Measurements from ENCODE around the gene LRRTM4.

DNA sequence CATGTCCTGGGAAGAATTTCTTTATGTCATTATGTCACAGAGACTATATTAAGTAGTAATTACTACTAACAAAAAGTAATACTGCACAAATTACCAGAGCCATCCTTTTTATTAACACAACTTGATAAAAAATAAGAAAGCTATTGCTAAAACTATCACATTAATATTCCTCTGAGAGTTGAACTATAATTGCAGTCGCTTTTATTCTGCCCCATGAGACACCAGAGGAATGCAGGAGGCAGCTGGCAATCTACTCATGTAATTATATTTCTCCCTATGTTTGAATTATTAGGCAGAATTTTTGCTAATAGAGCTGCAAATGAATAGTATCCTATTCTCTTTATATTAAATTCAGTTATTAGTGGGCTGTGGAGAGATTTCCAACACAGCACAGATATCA is 220.7 kb downstream of the LRRTM4 start:
- TF ChIP-seq, protein P1, sequence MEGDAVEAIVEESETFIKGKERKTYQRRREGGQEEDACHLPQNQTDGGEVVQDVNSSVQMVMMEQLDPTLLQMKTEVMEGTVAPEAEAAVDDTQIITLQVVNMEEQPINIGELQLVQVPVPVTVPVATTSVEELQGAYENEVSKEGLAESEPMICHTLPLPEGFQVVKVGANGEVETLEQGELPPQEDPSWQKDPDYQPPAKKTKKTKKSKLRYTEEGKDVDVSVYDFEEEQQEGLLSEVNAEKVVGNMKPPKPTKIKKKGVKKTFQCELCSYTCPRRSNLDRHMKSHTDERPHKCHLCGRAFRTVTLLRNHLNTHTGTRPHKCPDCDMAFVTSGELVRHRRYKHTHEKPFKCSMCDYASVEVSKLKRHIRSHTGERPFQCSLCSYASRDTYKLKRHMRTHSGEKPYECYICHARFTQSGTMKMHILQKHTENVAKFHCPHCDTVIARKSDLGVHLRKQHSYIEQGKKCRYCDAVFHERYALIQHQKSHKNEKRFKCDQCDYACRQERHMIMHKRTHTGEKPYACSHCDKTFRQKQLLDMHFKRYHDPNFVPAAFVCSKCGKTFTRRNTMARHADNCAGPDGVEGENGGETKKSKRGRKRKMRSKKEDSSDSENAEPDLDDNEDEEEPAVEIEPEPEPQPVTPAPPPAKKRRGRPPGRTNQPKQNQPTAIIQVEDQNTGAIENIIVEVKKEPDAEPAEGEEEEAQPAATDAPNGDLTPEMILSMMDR (IDR thresholded peaks at IDR 0.05): no peak
- TF ChIP-seq POLR2A (IDR thresholded peaks at IDR 0.05): no peak

Measured in uterus (tissue), 2 donors.